ENCODE data around the gene FNDC3B. TPM values are rescaled to one million over a fixed set of nuclear protein-coding genes. Genes with fewer than 3 reads are reported as not detected.

FNDC3B gene
- total RNA-seq, 4 donors from 2014 or later: 59.8 to 72.6 (median 65.6) TPM

- H3K9me3 ChIP-seq: no peaks in the 10 kb centered on the region
- no peak for TF ChIP-seq POLR2A (IDR thresholded peaks at IDR 0.05; ENCODE audit: low read depth)
- WGBS: 70% methylated on average over 6 of the region's 6 CpGs
- no peaks in the 10 kb centered on the region for H3K27me3 ChIP-seq
- DNase-seq (ENCODE audit: extremely low spot score): no peak
- H3K4me1 ChIP-seq: peaks cover 74 to 93% (median 85%) of the 10 kb centered on the region in 4 donors
- intact Hi-C loops (cut with DNase I): no loop called here
- H3K27ac ChIP-seq (replicated peaks in 1 of 4): no peak overlapping the region
- H3K4me3 ChIP-seq: no peak overlapping the region
- H3K36me3 ChIP-seq: no peaks in the 10 kb centered on the region
These were observed 30.9 kb downstream of the FNDC3B start for GRCh38 chr3:172070269-172070668.

DNA sequence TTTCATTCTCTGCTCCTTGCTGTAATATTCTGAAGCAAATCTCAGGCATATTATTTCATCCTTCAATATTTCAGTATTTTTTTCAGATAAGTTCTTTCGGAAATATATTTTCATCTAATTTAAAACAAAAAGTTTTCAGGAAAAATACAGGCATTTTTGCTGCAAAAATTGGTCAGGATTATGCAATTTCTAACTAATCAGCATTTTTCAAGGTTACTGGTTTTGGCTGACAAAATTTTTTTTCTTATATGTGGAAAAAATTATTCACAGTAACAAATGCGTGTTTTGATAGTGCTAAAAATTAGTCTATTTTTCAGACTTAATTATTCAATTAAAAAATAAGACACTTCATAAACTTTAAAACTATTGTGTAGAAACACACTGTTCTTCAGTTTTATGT, 31.4 kb downstream of the FNDC3B start:
- no peaks in the 10 kb centered on the region for H3K36me3 ChIP-seq
- H3K9me3 ChIP-seq: no peaks in the 10 kb centered on the region
- no peak for DNase-seq (ENCODE audit: extremely low spot score)
- H3K4me1 ChIP-seq: peaks cover 70 to 92% (median 82%) of the 10 kb centered on the region in 4 donors
- H3K4me3 ChIP-seq: no peak overlapping the region
- H3K27ac ChIP-seq (replicated peaks in 1 of 4): no peak overlapping the region
- intact Hi-C loops (cut with DNase I): no loop called here
- no peaks in the 10 kb centered on the region for H3K27me3 ChIP-seq
- TF ChIP-seq POLR2A (IDR thresholded peaks at IDR 0.05; ENCODE audit: low read depth): no peak
- TF ChIP-seq, protein P1, sequence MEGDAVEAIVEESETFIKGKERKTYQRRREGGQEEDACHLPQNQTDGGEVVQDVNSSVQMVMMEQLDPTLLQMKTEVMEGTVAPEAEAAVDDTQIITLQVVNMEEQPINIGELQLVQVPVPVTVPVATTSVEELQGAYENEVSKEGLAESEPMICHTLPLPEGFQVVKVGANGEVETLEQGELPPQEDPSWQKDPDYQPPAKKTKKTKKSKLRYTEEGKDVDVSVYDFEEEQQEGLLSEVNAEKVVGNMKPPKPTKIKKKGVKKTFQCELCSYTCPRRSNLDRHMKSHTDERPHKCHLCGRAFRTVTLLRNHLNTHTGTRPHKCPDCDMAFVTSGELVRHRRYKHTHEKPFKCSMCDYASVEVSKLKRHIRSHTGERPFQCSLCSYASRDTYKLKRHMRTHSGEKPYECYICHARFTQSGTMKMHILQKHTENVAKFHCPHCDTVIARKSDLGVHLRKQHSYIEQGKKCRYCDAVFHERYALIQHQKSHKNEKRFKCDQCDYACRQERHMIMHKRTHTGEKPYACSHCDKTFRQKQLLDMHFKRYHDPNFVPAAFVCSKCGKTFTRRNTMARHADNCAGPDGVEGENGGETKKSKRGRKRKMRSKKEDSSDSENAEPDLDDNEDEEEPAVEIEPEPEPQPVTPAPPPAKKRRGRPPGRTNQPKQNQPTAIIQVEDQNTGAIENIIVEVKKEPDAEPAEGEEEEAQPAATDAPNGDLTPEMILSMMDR (IDR thresholded peaks at IDR 0.05): no peak
- no peak for TF ChIP-seq POLR2AphosphoS5 (IDR thresholded peaks at IDR 0.05)
- TF ChIP-seq EP300 (IDR thresholded peaks at IDR 0.05): no peak
- 80% methylated on average over 2 of the region's 2 CpGs for WGBS

- TF ChIP-seq POLR2AphosphoS5 (IDR thresholded peaks at IDR 0.05) (no peak), EP300 (IDR thresholded peaks at IDR 0.05) (no peak), POLR2A (IDR thresholded peaks at IDR 0.05; ENCODE audit: low read depth) (no peak)
- TF ChIP-seq, protein P1 (IDR thresholded peaks at IDR 0.05): no peak
- H3K36me3 ChIP-seq: no peaks in the 10 kb centered on the region
- no peak for DNase-seq (ENCODE audit: extremely low spot score)
- no peaks in the 10 kb centered on the region for H3K9me3 ChIP-seq
- H3K27me3 ChIP-seq: no peaks in the 10 kb centered on the region
- H3K4me1 ChIP-seq: peaks cover 63 to 86% (median 74%) of the 10 kb centered on the region in 4 donors
- intact Hi-C loops (cut with DNase I): no loop called here
- H3K4me3 ChIP-seq: no peak overlapping the region
- no peak overlapping the region for H3K27ac ChIP-seq (replicated peaks in 1 of 4)
- WGBS: 97% methylated on average over 8 of the region's 8 CpGs
These were observed 32.5 kb downstream of the FNDC3B start for GRCh38 chr3:172071780-172072330.

DNA sequence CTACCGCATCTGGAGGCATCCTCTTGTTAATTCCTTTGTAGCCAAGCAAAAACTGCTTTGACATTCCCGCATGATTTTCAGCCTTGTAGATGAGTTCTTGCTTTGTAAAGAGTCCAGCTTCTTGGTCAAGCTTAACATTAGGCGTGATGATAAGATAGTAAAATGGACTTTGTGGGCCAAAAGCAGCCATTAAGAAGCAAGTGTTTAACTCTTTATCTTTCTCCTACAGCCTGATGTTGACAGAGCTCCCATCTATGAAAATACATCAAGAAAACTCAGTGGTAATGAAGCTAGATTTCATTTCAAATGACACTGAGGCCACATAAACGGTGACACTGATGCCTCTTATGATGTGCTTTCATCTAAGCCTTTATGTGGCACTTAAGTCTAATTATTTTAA, 33.2 kb downstream of the FNDC3B start:
- Histone ChIP-seq H3K9me3 (no peaks in the 10 kb centered on the region), H3K4me3 (no peak overlapping the region), H3K27me3 (no peaks in the 10 kb centered on the region), H3K27ac (replicated peaks in 1 of 4) (no peak overlapping the region), H3K4me1 (peaks cover 63 to 80% (median 67%) of the 10 kb centered on the region in 4 donors), H3K36me3 (no peaks in the 10 kb centered on the region)
- 96% methylated on average over 4 of the region's 4 CpGs for WGBS
- DNase-seq (ENCODE audit: extremely low spot score): no peak
- TF ChIP-seq EP300 (IDR thresholded peaks at IDR 0.05): no peak
- no peak for TF ChIP-seq POLR2A (IDR thresholded peaks at IDR 0.05; ENCODE audit: low read depth)
- TF ChIP-seq, protein P1 (IDR thresholded peaks at IDR 0.05): no peak
- no peak for TF ChIP-seq POLR2AphosphoS5 (IDR thresholded peaks at IDR 0.05)
- intact Hi-C loops (cut with DNase I): no loop called here

GRCh38 chr3:172073262-172073915, 34.0 kb downstream of the FNDC3B start:
- no peak overlapping the region for H3K4me3 ChIP-seq
- intact Hi-C loops (cut with DNase I): no loop called here
- H3K9me3 ChIP-seq: no peaks in the 10 kb centered on the region
- 67% methylated on average over 5 of the region's 5 CpGs for WGBS
- no peaks in the 10 kb centered on the region for H3K27me3 ChIP-seq
- H3K36me3 ChIP-seq: no peaks in the 10 kb centered on the region
- peaks cover 55 to 75% (median 60%) of the 10 kb centered on the region in 4 donors for H3K4me1 ChIP-seq
- no peak for TF ChIP-seq POLR2A (IDR thresholded peaks at IDR 0.05; ENCODE audit: low read depth)
- no peak for TF ChIP-seq EP300 (IDR thresholded peaks at IDR 0.05)
- TF ChIP-seq, protein P1 (IDR thresholded peaks at IDR 0.05): no peak
- TF ChIP-seq POLR2AphosphoS5 (IDR thresholded peaks at IDR 0.05): no peak
- no peak for DNase-seq (ENCODE audit: extremely low spot score)
- H3K27ac ChIP-seq (replicated peaks in 1 of 4): no peak overlapping the region

Data from esophagus muscularis mucosa (tissue), 4 donors.